ENCODE measurements around the gene MS4A8. TPM values are rescaled to one million over a fixed set of nuclear protein-coding genes. Genes with fewer than 3 reads are reported as not detected.
A peak's percentile ranks its signal among the peaks of the same experiment; 100 is the strongest.

The MS4A8 gene
- total and polyA plus RNA-seq, 2 donors (not counting 1 experiment from before 2014, with no cell fraction given), result not detected

DNA sequence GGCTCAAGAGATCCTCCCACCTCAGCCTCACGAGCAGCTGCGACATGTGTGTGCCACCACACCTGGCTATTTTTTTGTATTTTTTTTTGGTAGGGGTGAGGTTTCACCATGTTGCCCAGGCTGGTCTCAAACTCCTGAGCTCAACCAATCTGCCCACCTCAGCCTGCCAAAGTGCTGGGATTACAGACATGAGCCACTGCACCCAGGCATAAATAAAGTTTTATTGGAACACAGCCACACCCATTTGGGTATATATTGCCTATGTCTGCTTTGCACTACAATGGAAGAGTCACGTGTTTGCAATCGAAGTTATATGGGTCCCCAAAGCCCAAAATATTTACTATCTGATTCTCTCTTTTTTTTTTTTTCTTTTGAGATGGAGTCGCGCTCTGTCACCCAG, 55.5 kb downstream of the MS4A8 start:
- Mint-ChIP-seq H3K9me3 (ENCODE audit: insufficient read depth) (no peaks in the 10 kb centered on the region), H3K4me1 (peaks cover 11% of the 10 kb centered on the region), H3K27me3 (peaks cover 41% of the 10 kb centered on the region), H3K4me3 (no peak overlapping the region), H3K27ac (no peak overlapping the region)
- H3K36me3 ChIP-seq (replicated peaks in 1 of 2; ENCODE audit: control extremely low read depth in 1 of 2, control insufficient read depth in 1 of 2, extremely low read depth in 1 of 2, insufficient read depth in 2 of 2, low read length in 1 of 2), result no peaks in the 10 kb centered on the region
- no peaks in the 10 kb centered on the region for H3K9me3 ChIP-seq (ENCODE audit: control extremely low read depth in 1 of 3, control insufficient read depth in 2 of 3, insufficient read depth in 1 of 3, low read length in 2 of 3)
- no peaks in the 10 kb centered on the region for H3K4me1 ChIP-seq (ENCODE audit: control insufficient read depth in 2 of 2, insufficient read depth in 2 of 2, low read length in 2 of 2)
- ChIA-PET POLR2A (no interaction called here), CTCF (interaction anchor here (2.1 kb wide), 1 partner anchor 9 kb away, joined by 12 read pairs; no protein-coding TSS in a partner anchor)
- no peak overlapping the region for H3K27ac ChIP-seq (ENCODE audit: low read length in 2 of 2)
- TF ChIP-seq EZH2 (IDR thresholded peaks at IDR 0.05; ENCODE audit: borderline replicate concordance, insufficient read depth, low read depth, low read length, poor library complexity, severe bottlenecking), result no peak
- TF ChIP-seq, protein P1, sequence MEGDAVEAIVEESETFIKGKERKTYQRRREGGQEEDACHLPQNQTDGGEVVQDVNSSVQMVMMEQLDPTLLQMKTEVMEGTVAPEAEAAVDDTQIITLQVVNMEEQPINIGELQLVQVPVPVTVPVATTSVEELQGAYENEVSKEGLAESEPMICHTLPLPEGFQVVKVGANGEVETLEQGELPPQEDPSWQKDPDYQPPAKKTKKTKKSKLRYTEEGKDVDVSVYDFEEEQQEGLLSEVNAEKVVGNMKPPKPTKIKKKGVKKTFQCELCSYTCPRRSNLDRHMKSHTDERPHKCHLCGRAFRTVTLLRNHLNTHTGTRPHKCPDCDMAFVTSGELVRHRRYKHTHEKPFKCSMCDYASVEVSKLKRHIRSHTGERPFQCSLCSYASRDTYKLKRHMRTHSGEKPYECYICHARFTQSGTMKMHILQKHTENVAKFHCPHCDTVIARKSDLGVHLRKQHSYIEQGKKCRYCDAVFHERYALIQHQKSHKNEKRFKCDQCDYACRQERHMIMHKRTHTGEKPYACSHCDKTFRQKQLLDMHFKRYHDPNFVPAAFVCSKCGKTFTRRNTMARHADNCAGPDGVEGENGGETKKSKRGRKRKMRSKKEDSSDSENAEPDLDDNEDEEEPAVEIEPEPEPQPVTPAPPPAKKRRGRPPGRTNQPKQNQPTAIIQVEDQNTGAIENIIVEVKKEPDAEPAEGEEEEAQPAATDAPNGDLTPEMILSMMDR (IDR thresholded peaks at IDR 0.05), result no peak
- no peak for ATAC-seq (ENCODE audit: low read depth)
- no peak overlapping the region for H3K4me3 ChIP-seq (ENCODE audit: control extremely low read depth in 1 of 5, extremely low read depth in 1 of 5, insufficient read depth in 1 of 5, low read depth in 2 of 5, low read length in 4 of 5)
- H3K27me3 ChIP-seq (replicated peaks in 1 of 4; ENCODE audit: control extremely low read depth in 1 of 4, control insufficient read depth in 3 of 4, insufficient read depth in 4 of 4, low read length in 3 of 4), result peaks cover 0 to 11% (median 0%) of the 10 kb centered on the region in 4 experiments
- H2AFZ ChIP-seq (ENCODE audit: insufficient read depth, low read depth, low read length, poor library complexity, severe bottlenecking), result no peak overlapping the region
- H3K4me2 ChIP-seq (replicated peaks; ENCODE audit: low read depth, low read length, poor library complexity, severe bottlenecking), result no peak overlapping the region
- intact Hi-C loops (cut with micrococcal nuclease), result no loop called here
- no peaks in the 10 kb centered on the region for H4K20me1 ChIP-seq (ENCODE audit: control insufficient read depth, insufficient read depth, low read length, poor library complexity, severe bottlenecking)
- DNase-seq, result no peak
- H3K9ac ChIP-seq (ENCODE audit: low read length), result no peak overlapping the region
- H3K79me2 ChIP-seq (ENCODE audit: control insufficient read depth, insufficient read depth, low read length), result no peaks in the 10 kb centered on the region
- WGBS (ENCODE audit: insufficient coverage), result 86% methylated on average over 2 of the region's 6 CpGs

DNA sequence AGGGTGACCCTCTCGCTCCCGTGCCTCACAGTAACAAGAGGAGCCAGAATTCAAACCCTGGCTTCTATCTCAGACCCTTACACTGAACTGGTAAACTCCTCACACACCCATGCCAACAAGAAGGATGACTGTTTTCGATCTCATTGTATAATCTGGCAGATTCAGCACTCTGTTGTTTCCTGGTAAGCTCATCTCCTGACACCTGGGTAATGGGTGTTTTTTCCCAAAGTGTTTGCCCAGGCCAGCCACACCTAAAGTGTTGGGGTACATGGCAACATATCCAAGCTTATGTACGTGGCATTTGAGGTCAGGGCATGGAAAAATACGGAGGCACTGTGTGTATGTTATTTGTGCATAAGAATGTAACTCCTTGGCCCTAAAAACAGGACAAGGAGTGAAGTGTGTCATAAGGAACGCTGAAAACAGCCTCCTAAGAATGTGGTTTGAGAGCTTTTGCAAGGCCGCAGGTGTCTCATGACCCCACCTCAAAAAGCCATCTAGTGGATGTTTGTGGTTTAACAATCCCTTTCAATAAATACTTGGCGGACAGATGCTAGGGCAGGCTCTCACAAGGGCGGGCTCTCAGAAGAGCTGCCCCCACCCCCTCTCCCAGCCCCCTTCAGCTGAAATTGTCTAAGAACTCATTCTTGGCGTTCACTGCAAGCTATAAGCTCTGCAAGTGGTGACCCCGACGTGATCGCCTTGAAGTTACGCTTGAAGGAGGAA, 57.1 kb downstream of the MS4A8 start, which contains the start of gene MS4A15:
Gene MS4A15 (plus strand): TSS at position 561 of the 726 bp plus-strand sequence. CDS start 6,867 bp downstream, outside the sequence.
- Histone ChIP-seq H4K20me1 (ENCODE audit: control insufficient read depth, insufficient read depth, low read length, poor library complexity, severe bottlenecking) (no peaks in the 10 kb centered on the region), H2AFZ (ENCODE audit: insufficient read depth, low read depth, low read length, poor library complexity, severe bottlenecking) (no peak within 1 kb of the TSS), H3K79me2 (ENCODE audit: control insufficient read depth, insufficient read depth, low read length) (no peaks in the 10 kb centered on the region), H3K36me3 (replicated peaks in 1 of 2; ENCODE audit: control extremely low read depth in 1 of 2, control insufficient read depth in 1 of 2, extremely low read depth in 1 of 2, insufficient read depth in 2 of 2, low read length in 1 of 2) (no peaks in the 10 kb centered on the region), H3K4me3 (ENCODE audit: control extremely low read depth in 1 of 5, extremely low read depth in 1 of 5, insufficient read depth in 1 of 5, low read depth in 2 of 5, low read length in 4 of 5) (no peak within 1 kb of the TSS), H3K9me3 (ENCODE audit: control extremely low read depth in 1 of 3, control insufficient read depth in 2 of 3, insufficient read depth in 1 of 3, low read length in 2 of 3) (no peaks in the 10 kb centered on the region), H3K4me1 (ENCODE audit: control insufficient read depth in 2 of 2, insufficient read depth in 2 of 2, low read length in 2 of 2) (peaks cover 3 to 4% of the 10 kb centered on the region in 2 donors), H3K27ac (ENCODE audit: low read length in 2 of 2) (no peak within 1 kb of the TSS), H3K9ac (ENCODE audit: low read length) (no peak within 1 kb of the TSS), H3K4me2 (replicated peaks; ENCODE audit: low read depth, low read length, poor library complexity, severe bottlenecking) (no peak within 1 kb of the TSS), H3K27me3 (replicated peaks in 1 of 4; ENCODE audit: control extremely low read depth in 1 of 4, control insufficient read depth in 3 of 4, insufficient read depth in 4 of 4, low read length in 3 of 4) (peaks cover 0 to 7% (median 1%) of the 10 kb centered on the region in 4 experiments)
- Mint-ChIP-seq H3K27me3 (peaks cover 36% of the 10 kb centered on the region), H3K9me3 (ENCODE audit: insufficient read depth) (no peaks in the 10 kb centered on the region), H3K27ac (no peak within 1 kb of the TSS), H3K4me3 (no peak within 1 kb of the TSS), H3K4me1 (peaks cover 23% of the 10 kb centered on the region)
- POLR2A ChIA-PET, result no interaction called here
- DNase-seq, result peak; percentile 55
- intact Hi-C loops (cut with micrococcal nuclease), result no loop called here
- no peak for TF ChIP-seq EZH2 (IDR thresholded peaks at IDR 0.05; ENCODE audit: borderline replicate concordance, insufficient read depth, low read depth, low read length, poor library complexity, severe bottlenecking)
- TF ChIP-seq, protein P1 (IDR thresholded peaks at IDR 0.05), result peak; percentile 58
- WGBS (ENCODE audit: insufficient coverage), result 74% methylated on average over 11 of the region's 14 CpGs
- no peak for ATAC-seq (ENCODE audit: low read depth)
- CTCF ChIA-PET, result interaction anchor here (0.7 to 1.7 kb wide), 8 partner anchors 9 to 491 kb away, joined by 3 to 9 read pairs (median 6); no protein-coding TSS in a partner anchor

Measured in B cell (primary cell).